PC-9 (cell line): ENCODE results near the gene LEP. TPM values are rescaled to one million over a fixed set of nuclear protein-coding genes. Genes with fewer than 3 reads are reported as not detected.
A peak's percentile ranks its signal among the peaks of the same experiment; 100 is the strongest.

Source experiments
- BruUV-seq: library from RNA; stranded (reverse); fragments of 400-500 nt; replicated peaks from 2 replicates; lab custom pipeline; 2021; lab: Mats Ljungman, UMichigan
- CTCF ChIA-PET: fragments of 300-600 bp; sonication (Branson Sonifier 250); formaldehyde crosslinking; loops from one replicate; lab custom pipeline; 2022; ENCODE audit warnings: antibody characterized with exemption; lab: Charles Lee
- POLR2A ChIA-PET: fragments of 300-600 bp; sonication (Branson Sonifier 250); formaldehyde crosslinking; loops from one replicate; lab custom pipeline; 2022; ENCODE audit warnings: antibody characterized with exemption; ENCODE audit not compliant: unreplicated experiment; lab: Charles Lee
- DNase-seq, 2 experiments: peaks; one replicate each; pipeline versions ENCODE4 v3.0.0 to v3.0.0-alpha.2; 2015 to 2022; ENCODE audit warnings: mixed read lengths in 1 of 2
- H2AFZ ChIP-seq: fragments of 200-600 bp; sonication (generic); 2 replicates; pipeline ENCODE4 v1.8.1; 2017; ENCODE audit warnings: antibody characterized with exemption
- H3F3A ChIP-seq: fragments of 200-600 bp; sonication (generic); 2 replicates; pipeline ENCODE4 v1.8.1; 2017; ENCODE audit warnings: antibody characterized with exemption, mild to moderate bottlenecking, low read depth; ENCODE audit not compliant: insufficient read depth
- H3K27ac ChIP-seq: fragments of 200-600 bp; sonication (generic); 2 replicates; pipeline ENCODE4 v1.6.1; 2016; ENCODE audit warnings: mixed run types
- H3K27me3 ChIP-seq: fragments of 200-600 bp; sonication (generic); 2 replicates; pipeline ENCODE4 v1.6.1; 2016; ENCODE audit warnings: low read depth, mixed run types; ENCODE audit not compliant: insufficient read depth
- H3K36me3 ChIP-seq: fragments of 200-600 bp; sonication (generic); 2 replicates; pipeline ENCODE4 v1.6.1; 2016; ENCODE audit warnings: low read depth, mixed run types
- H3K4me1 ChIP-seq: fragments of 200-600 bp; sonication (generic); replicated peaks from 2 replicates; pipeline ENCODE4 v1.6.1; 2016; ENCODE audit warnings: mixed run types; ENCODE audit not compliant: insufficient read depth
- H3K4me2 ChIP-seq: fragments of 200-600 bp; sonication (generic); 2 replicates; pipeline ENCODE4 v1.6.1; 2017; ENCODE audit warnings: mixed run types
- H3K4me3 ChIP-seq: fragments of 200-600 bp; sonication (generic); 2 replicates; pipeline ENCODE4 v1.6.1; 2016; ENCODE audit warnings: mixed run types
- H3K79me2 ChIP-seq: fragments of 200-600 bp; sonication (generic); 2 replicates; pipeline ENCODE4 v1.6.1; 2017; ENCODE audit warnings: low read depth, mixed run types
- H3K9me2 ChIP-seq: fragments of 200-600 bp; sonication (generic); 2 replicates; pipeline ENCODE4 v1.8.1; 2017; ENCODE audit warnings: mild to moderate bottlenecking; ENCODE audit not compliant: insufficient read depth
- H3K9me3 ChIP-seq: fragments of 200-600 bp; sonication (generic); 2 replicates; pipeline ENCODE4 v1.8.1; 2016; ENCODE audit warnings: low read depth; ENCODE audit not compliant: insufficient read depth
- H4K20me1 ChIP-seq: fragments of 200-600 bp; sonication (generic); 2 replicates; pipeline ENCODE4 v1.8.1; 2017; ENCODE audit not compliant: insufficient read depth
- EZH2 ChIP-seq: fragments of 200-600 bp; sonication (generic); IDR thresholded peaks from 2 replicates; pipeline ENCODE4 v1.8.0; 2017; ENCODE audit warnings: antibody characterized with exemption, low read depth
- intact Hi-C: fragments of 100-400 bp; cut with micrococcal nuclease; formaldehyde crosslinking; loops from one replicate; pipeline ENCODE4 v1.10.0; 2022; ENCODE audit not compliant: unreplicated experiment
- total RNA-seq: library from RNA; stranded (reverse); gene quantifications from 2 replicates; pipeline ENCODE4 v1.2.3, GENCODE V29; 2021
- TF ChIP-seq, protein P1 (sequence below): fragments of 200-600 bp; sonication (generic); conservative IDR thresholded peaks from 2 replicates; pipeline ENCODE4 v1.6.1; 2017; ENCODE audit warnings: mixed run types, antibody characterized with exemption, mild to moderate bottlenecking, moderate library complexity

LEP gene
- total RNA-seq, 1 experiment from 2014 or later = not detected

DNA sequence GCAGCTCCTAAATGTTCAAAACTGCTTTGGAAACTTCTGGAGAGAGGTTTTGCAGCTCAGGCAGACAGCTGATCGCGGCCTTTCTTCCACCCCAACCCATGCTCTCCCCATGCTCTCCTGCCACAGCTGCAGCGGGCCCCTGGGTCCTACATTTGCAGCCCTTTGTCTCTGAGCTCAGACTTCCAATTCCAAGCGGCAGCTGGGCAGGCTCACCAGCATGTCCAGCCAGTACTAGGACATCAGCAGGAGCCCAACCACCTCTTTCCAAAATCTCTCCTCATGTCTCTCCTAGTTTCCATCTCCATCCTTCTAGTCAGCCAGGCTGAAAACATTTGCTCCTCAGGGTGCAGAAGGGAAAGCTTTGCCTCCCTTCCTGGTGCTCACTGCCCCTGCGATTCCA lies 6.0 kb downstream of the LEP start:
- H3K36me3 ChIP-seq = no peaks in the 10 kb centered on the region
- intact Hi-C loops = no loop called here
- H3F3A ChIP-seq = peaks cover 19% of the 10 kb centered on the region
- DNase-seq = no peak
- POLR2A ChIA-PET = interaction anchor here (0.6 kb wide), 1 partner anchor 15 kb away, joined by 3 read pairs; no protein-coding TSS in a partner anchor
- no peak overlapping the region for H3K4me2 ChIP-seq
- no peaks in the 10 kb centered on the region for H3K9me2 ChIP-seq
- no peak overlapping the region for H3K4me3 ChIP-seq
- no peaks in the 10 kb centered on the region for H3K27me3 ChIP-seq
- CTCF ChIA-PET = interaction anchor here (0.6 kb wide), 1 partner anchor 38 kb away, joined by 4 read pairs; no protein-coding TSS in a partner anchor
- H3K27ac ChIP-seq = no peak overlapping the region
- TF ChIP-seq EZH2 = no peak
- TF ChIP-seq, protein P1, sequence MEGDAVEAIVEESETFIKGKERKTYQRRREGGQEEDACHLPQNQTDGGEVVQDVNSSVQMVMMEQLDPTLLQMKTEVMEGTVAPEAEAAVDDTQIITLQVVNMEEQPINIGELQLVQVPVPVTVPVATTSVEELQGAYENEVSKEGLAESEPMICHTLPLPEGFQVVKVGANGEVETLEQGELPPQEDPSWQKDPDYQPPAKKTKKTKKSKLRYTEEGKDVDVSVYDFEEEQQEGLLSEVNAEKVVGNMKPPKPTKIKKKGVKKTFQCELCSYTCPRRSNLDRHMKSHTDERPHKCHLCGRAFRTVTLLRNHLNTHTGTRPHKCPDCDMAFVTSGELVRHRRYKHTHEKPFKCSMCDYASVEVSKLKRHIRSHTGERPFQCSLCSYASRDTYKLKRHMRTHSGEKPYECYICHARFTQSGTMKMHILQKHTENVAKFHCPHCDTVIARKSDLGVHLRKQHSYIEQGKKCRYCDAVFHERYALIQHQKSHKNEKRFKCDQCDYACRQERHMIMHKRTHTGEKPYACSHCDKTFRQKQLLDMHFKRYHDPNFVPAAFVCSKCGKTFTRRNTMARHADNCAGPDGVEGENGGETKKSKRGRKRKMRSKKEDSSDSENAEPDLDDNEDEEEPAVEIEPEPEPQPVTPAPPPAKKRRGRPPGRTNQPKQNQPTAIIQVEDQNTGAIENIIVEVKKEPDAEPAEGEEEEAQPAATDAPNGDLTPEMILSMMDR = no peak
- H2AFZ ChIP-seq = no peak overlapping the region
- 0 out of 2 replicates have a peak, but pooled peaks cover 3% of the 10 kb centered on the region for H3K9me3 ChIP-seq
- 0 out of 2 replicates have a peak, but pooled peaks cover 4% of the 10 kb centered on the region for H3K4me1 ChIP-seq
- BruUV-seq = no TSS peak
- no peaks in the 10 kb centered on the region for H4K20me1 ChIP-seq
- no peaks in the 10 kb centered on the region for H3K79me2 ChIP-seq

DNA sequence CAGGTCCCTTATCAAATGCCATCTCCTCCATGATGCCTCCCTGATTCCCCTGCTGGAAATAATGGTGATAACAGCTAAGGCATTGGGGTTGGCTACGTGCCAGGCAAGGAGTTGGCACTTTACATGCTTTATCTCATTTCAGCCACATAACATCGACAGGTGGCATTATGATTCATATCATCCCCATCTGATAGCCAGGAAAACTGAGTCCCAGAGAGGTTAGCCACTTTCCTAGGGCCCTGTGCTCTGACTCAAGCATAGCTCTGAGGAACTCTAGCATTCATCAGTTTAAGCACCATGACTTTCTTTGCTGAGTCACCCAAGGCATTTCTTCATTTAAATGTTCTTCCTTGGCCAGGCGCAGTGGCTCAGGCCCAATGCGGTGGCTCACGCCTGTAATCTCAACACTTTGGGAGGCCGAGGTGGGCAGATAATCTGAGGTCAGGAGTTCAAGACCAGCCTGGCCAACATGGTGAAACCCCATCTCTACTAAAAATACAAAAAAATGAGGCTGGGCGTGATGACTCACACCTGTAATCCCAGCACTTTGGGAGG lies 6.6 kb downstream of the LEP start:
- Histone ChIP-seq H3K36me3 (no peaks in the 10 kb centered on the region), H3K4me1 (0 out of 2 replicates have a peak, but pooled peaks cover 4% of the 10 kb centered on the region), H2AFZ (no peak overlapping the region), H3K27ac (no peak overlapping the region), H3K79me2 (no peaks in the 10 kb centered on the region), H3K4me3 (no peak overlapping the region), H3K4me2 (no peak overlapping the region), H3K9me3 (0 out of 2 replicates have a peak, but pooled peaks cover 3% of the 10 kb centered on the region), H3F3A (peaks cover 19% of the 10 kb centered on the region), H4K20me1 (no peaks in the 10 kb centered on the region), H3K27me3 (no peaks in the 10 kb centered on the region), H3K9me2 (no peaks in the 10 kb centered on the region)
- intact Hi-C loops = no loop called here
- TF ChIP-seq EZH2 = no peak
- TF ChIP-seq, protein P1 = no peak
- no TSS peak for BruUV-seq
- ChIA-PET POLR2A (interaction anchor here (0.6 kb wide), 1 partner anchor 16 kb away, joined by 3 read pairs; no protein-coding TSS in a partner anchor), CTCF (interaction anchor here (0.6 to 0.7 kb wide), 2 partner anchors 12 to 39 kb away, joined by 4 to 5 read pairs; no protein-coding TSS in a partner anchor)
- DNase-seq = peak; percentile 37 to 71

DNA sequence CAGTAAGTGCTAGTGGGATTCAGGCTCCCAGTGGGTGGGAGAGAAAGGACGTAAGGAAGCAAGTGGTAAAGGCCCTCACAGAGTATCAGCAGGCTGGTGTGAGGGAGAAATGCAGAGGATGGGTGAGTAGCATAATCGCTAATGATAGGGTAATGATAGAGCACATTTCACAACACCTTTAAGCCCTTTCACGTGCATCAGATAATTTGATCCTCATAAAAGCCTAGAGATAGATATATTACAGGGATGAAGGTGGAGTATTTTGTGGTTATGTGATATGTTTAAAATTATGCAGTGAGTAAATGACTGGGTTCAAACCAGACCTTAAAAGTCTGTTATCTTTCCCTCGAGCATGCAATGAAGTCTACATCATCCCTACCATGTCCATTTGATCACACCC lies 10.3 kb downstream of the LEP start:
- no peak for DNase-seq
- Histone ChIP-seq H3K27me3 (no peaks in the 10 kb centered on the region), H3K4me3 (no peak overlapping the region), H3K79me2 (no peaks in the 10 kb centered on the region), H3F3A (peaks cover 19% of the 10 kb centered on the region), H3K27ac (no peak overlapping the region), H3K36me3 (no peaks in the 10 kb centered on the region), H3K9me3 (0 out of 2 replicates have a peak, but pooled peaks cover 3% of the 10 kb centered on the region), H3K4me2 (no peak overlapping the region), H4K20me1 (no peaks in the 10 kb centered on the region), H3K9me2 (no peaks in the 10 kb centered on the region), H3K4me1 (0 out of 2 replicates have a peak, but pooled peaks cover 4% of the 10 kb centered on the region), H2AFZ (no peak overlapping the region)
- intact Hi-C loops = no loop called here
- TF ChIP-seq, protein P1 = no peak
- TF ChIP-seq EZH2 = no peak
- no TSS peak for BruUV-seq
- CTCF ChIA-PET = no interaction called here
- POLR2A ChIA-PET = no interaction called here
